HG02623 (cell line): ENCODE data around the gene WDPCP.

ENCODE experiments used
- ATAC-seq: cut with Tn5 transposase; IDR thresholded peaks from one replicate; pipeline ENCODE4 v1.9.1; 2021; ENCODE audit warnings: moderate library complexity; ENCODE audit not compliant: unreplicated experiment

Gene WDPCP

DNA sequence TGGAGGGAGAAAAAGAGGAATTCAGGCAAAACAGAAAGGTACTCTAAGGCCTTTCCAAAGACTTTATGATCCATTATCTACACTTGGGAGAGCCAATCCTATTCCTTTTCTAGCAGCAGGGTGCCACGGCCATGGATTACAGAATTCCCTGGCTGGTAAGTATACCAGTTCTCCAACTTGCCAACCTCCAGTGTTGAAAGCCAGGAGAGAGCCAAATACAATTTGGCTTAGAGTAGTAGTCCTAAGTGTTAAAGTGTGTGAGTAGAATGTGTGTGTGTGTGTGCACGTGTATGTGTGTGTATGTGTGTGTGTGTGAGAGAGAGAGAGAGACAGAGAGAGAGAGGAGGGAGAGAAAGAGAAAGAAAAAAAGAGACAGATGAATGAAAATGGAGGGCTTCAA, 43.3 kb downstream of the WDPCP start:
- no peak for ATAC-seq

DNA sequence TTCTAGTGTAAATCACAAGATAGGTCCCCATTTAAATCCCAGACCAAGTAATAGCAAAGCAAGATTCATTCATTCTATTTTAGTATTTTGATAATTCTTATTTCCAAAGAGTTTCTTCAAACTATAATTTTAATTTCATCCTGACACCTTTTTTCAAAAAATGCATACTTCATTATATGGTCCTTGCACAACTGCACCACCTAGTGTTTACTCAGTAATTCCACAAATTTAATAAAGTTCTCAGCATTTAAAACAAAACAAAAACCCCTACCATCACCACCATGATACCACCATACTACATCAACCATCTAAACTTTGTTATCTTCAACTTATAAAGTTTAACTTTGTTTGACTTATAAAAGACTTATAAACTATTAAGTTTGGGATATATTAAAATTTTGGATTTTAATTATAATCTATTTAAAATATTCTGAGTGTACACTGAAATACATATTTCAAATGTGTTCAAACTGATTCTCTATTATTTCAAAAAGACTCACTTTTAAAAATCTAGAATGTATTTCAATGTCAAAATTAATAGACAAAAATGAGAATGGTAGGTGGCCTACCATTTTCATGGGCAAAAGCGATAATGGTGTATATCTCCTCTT, 44.2 kb downstream of the WDPCP start:
- no peak for ATAC-seq

- no peak for ATAC-seq
These were observed 48.7 kb downstream of the WDPCP start for GRCh38 chr2:63539416-63540162.

DNA sequence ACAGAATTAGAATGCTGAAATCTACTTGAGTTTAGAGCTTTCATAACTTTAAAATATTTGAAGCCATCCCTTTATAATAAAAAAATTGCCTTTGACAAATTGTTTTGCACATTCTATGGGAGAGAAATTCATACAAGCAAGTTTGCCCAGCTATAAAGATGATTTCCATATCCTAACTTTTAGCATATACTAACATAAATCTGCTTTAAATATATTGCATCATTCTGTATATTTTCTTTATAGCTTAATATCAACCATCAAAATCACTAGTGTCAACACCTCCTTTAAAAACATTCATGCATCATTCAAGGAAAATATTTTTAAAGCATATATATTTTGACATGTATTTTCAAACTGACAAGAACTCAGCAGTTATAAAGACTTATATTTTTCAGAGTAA, 49.9 kb downstream of the WDPCP start:
- no peak for ATAC-seq

DNA sequence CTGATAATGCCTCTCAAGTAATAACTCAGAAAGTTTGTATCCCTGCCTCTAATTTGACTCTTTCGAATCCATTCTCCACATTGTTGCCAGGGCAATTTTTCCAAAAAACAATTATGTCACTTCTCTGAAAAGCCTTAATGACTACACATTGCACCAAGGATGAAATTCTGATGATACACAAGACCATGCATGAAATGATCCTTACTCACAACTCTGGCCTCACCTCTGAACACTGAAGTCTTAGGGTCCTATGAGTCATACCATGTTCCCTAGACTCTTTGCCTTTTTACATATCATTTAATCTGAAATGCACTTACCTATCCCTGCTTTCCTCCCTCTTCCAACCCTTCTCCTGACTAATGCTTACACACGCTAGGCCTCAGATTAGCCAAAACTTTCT, 51.0 kb downstream of the WDPCP start:
- no peak for ATAC-seq

GRCh38 chr2:63530704-63531279, 57.5 kb downstream of the WDPCP start:
- ATAC-seq: no peak

DNA sequence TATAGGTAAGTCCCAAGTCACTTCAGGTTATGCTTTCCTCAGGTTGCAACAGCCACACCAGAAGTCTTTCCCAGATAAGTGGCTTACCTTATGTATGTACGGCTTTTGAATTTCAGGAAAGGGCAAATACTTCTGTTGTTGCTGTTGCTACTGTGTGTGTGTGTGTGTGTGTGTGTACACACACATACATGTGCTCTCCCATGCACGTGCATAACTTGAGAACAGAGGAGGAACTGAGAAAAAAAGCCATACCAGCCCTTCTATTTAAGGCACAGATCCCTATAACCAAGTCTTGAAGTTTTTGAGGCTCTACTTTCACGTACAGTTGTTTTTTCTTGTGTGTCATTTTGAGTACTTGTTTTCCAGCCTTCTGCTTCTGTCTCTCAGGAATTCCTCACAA, 62.4 kb downstream of the WDPCP start:
- no peak for ATAC-seq

- no peak for ATAC-seq
These were observed 65.3 kb downstream of the WDPCP start for GRCh38 chr2:63522950-63523349.

GRCh38 chr2:63520793-63521192, 67.5 kb downstream of the WDPCP start:
- no peak for ATAC-seq

DNA sequence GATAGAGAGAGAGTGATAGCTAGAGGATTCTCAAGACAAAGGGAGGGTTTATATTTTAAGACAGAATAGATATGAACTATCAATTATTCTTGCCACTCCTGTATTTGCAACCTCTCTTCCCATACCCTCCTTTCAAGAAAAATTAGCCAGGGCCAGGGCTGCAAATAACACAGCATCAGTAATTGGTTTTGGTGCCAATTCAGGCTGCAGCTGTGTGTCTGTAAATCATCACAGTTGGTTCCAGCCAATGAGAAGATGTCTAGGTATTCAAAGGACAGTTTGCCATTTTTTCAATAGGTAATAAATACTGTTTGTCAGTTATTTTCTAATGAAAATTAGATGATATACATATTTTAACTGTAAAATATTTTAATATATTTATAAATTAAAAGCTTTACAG, 73.5 kb downstream of the WDPCP start:
- no peak for ATAC-seq

DNA sequence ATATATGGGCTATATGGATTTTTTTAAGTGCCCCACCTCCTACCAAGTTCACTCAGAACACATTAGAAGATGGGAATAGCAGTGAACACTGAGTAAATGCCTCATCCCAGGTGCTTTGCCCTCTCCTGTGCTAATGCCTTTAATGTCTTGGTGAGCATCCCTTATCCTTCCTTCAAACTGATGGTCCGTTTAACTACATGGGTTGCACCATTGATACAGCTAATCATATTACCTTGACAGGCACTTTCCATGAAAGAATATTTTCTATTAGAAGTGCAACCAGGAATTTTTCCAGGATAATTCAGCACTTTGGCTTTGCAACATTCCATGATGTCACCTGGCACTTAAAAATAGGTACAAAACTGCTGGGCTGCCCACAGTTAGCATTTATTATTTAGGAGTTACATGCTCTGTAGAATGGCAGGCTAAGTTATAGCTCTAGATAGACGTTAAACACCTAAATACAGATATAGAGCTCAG, 74.0 kb downstream of the WDPCP start:
- ATAC-seq: no peak

DNA sequence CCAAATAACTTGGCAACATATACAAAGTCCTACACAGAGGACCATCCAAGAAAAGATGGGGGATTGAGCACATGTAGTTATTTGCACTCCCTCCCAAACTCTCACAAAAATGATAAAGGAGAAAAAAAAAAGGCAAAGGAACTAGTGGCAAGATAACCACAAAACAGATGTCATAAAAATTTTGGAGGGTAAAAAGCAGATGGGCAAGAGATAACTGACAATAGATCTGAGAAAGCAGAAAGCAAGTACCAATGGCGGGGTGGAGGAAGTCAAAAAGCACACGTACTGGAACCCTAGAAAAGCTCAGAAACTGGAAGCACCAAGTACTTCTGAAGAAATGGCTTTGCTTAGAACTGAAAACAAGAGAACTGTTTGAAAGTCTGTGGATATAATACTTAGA, 82.0 kb downstream of the WDPCP start:
- no peak for ATAC-seq

GRCh38 chr2:63503818-63504217, 84.5 kb downstream of the WDPCP start:
- ATAC-seq: no peak

DNA sequence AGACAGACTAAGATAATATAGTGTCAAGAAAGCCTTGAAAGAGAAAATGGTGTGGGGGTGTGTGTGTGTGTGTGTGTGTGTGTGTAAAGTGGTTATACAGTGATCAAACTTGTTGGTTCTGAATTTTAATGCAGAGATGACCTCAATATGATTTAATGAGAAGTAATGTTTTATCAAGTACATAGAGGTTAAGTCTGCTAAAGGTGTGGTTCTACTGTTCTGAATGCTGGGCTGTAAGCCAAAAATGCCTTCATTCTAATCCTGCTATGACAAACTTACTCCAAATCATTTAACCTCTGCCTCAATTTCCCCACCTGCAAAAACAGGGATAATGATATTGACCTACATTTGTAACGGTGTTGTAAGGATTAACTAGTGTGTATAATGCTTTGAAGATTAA, 87.9 kb downstream of the WDPCP start:
- no peak for ATAC-seq

DNA sequence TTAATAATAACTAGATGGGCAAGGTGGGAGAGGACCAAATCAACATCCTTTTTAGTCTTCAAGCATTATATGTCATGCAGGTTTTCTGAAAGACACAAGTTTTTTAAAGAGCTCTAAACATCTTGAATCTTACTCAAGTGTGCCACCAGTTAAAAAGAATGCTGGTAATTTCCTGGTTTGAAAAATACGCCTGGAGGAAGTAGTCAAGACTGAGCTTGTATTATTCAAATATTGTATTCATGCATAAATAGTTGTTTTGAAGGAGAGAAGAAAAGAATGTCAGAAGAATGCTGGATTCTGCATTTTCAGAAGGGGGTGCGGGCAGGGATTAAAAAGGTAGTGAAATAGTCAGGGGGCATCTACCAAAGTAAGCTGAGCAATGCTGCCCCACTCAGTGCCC, 90.7 kb downstream of the WDPCP start:
- no peak for ATAC-seq

GRCh38 chr2:63494968-63495367, 93.3 kb downstream of the WDPCP start:
- no peak for ATAC-seq

- ATAC-seq: no peak
These were observed 94.2 kb downstream of the WDPCP start for GRCh38 chr2:63494100-63494499.

GRCh38 chr2:63488118-63488713, 100.1 kb downstream of the WDPCP start:
- ATAC-seq: no peak

GRCh38 chr2:63486861-63487290, 101.4 kb downstream of the WDPCP start:
- ATAC-seq: no peak

GRCh38 chr2:63484901-63485300, 103.4 kb downstream of the WDPCP start:
- ATAC-seq: no peak

GRCh38 chr2:63484481-63484880, 103.8 kb downstream of the WDPCP start:
- ATAC-seq: no peak

GRCh38 chr2:63477686-63478085, 110.6 kb downstream of the WDPCP start:
- ATAC-seq: no peak
